PC-3 (cell line): ENCODE data around the gene UGT1A10.

ENCODE experiments used
- EZH2 ChIP-seq: fragments of 300-600 bp; sonication (generic); IDR thresholded peaks from one replicate; pipeline ENCODE4 v1.6.1; 2017; ENCODE audit warnings: antibody characterized with exemption, mild to moderate bottlenecking, low read length; ENCODE audit not compliant: unreplicated experiment
- TF ChIP-seq, protein P1 (sequence below): fragments of 300-600 bp; sonication (generic); conservative IDR thresholded peaks from 2 replicates; pipeline ENCODE4 v1.5.1; 2017; ENCODE audit warnings: antibody characterized with exemption, low read depth, mild to moderate bottlenecking, low read length

- TF ChIP-seq, protein P1, sequence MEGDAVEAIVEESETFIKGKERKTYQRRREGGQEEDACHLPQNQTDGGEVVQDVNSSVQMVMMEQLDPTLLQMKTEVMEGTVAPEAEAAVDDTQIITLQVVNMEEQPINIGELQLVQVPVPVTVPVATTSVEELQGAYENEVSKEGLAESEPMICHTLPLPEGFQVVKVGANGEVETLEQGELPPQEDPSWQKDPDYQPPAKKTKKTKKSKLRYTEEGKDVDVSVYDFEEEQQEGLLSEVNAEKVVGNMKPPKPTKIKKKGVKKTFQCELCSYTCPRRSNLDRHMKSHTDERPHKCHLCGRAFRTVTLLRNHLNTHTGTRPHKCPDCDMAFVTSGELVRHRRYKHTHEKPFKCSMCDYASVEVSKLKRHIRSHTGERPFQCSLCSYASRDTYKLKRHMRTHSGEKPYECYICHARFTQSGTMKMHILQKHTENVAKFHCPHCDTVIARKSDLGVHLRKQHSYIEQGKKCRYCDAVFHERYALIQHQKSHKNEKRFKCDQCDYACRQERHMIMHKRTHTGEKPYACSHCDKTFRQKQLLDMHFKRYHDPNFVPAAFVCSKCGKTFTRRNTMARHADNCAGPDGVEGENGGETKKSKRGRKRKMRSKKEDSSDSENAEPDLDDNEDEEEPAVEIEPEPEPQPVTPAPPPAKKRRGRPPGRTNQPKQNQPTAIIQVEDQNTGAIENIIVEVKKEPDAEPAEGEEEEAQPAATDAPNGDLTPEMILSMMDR = no peak
- no peak for TF ChIP-seq EZH2
Measured at GRCh38 chr2:233780771-233781170, 144.5 kb downstream of the UGT1A10 start.
